GM12878 (cell line): ENCODE measurements around the gene TPGS1.

Source experiments
- ATF2 ChIP-seq: IDR thresholded peaks from 2 replicates; pipeline ENCODE4 v1.6.1; 2012; ENCODE audit warnings: low read length, inconsistent platforms
- NFYB ChIP-seq: IDR thresholded peaks from 2 replicates; pipeline ENCODE4 v1.6.1; 2011; ENCODE audit warnings: low read depth, mild to moderate bottlenecking, low read length, improper control_type of control experiment, moderate library complexity; ENCODE audit not compliant: insufficient read depth
- TCF3 ChIP-seq: IDR thresholded peaks from 2 replicates; pipeline ENCODE4 v1.6.1; 2012; ENCODE audit warnings: low read depth, mild to moderate bottlenecking, low read length, borderline replicate concordance; ENCODE audit not compliant: insufficient read depth

DNA sequence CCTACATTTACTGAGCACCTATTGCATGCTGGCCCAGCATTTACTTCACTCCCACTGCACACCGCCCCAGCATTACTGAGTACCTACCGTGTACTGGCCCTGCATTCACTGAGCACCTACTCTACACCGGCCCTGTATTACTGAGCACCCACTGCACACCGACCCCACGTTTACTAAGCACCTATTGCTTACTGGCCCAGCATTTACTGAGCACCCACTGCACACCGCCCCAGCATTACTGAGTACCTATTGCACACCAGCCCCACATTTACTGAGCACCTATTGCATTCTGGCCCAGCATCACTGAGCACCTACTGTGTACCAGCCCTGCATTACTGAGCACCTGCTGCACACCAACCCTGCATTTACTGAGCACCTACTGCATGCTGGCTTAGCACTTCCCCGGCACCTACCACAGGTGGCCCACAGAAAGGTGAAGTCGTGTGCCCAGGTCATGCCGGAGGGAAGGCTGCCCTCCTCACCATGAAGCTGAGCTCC lies 6.9 kb downstream of the TPGS1 start:
- TF ChIP-seq NFYB: no peak
- TF ChIP-seq TCF3: no peak
- TF ChIP-seq ATF2: no peak
